Measurements from ENCODE around the gene KLF2.

GRCh38 chr19:16308081-16308480, 16.5 kb upstream of the KLF2 start:
- TF ChIP-seq CTCF (IDR thresholded peaks at IDR 0.05) (no peak), POLR2A (IDR thresholded peaks at IDR 0.05) (no peak)
